Cerebellar nuclear complex (tissue), 1 donor: Measurements from ENCODE around the gene MAST1.
"Not testable (repeated sequence)": the region's sequence is repeated elsewhere in the genome, so short reads cannot be mapped to it uniquely, and the experiment has no call there.

Source experiments
- DNase-seq, 2 experiments: peaks; one replicate each; lab custom pipeline; 2025; lab: John Stamatoyannopoulos, UW

The MAST1 gene

DNA sequence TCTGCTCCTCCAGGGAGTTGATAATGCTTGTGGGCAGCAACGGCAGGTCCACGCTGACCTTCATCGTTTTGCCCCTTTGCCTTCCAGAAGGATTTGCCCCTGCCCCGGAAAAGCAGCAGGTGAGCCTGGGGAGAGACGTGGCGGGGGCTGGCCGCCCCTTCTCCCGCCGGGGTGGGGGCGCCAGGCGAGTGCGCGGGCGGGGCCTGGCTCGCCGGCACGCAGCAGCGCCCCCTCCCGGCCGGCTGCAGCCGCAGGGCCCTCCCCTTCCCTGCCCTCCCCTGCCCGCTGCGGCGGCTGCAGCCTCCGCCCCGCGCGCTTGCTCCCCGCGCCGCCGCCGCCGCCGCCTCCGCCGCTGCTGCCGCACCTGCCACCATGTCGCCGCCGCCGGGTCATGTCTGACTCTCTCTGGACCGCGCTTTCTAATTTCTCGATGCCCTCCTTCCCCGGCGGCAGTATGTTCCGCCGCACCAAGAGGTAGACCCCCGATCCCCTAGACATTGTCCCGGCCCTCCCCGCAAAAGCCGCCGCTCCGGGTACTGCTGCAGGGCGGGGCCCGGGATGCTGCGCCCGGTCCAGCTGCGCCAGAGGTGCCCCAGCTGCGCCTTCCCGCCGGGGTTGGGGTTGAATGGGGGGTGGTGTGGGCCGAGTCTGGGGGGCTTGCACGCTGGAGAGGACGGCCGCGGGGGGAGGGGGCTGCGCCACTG lies at the start of gene MAST1:
Gene MAST1 (plus strand): TSS at position 334 of the 704 bp plus-strand sequence. CDS start 58 bp downstream, at position 392.
- no peak for DNase-seq

DNA sequence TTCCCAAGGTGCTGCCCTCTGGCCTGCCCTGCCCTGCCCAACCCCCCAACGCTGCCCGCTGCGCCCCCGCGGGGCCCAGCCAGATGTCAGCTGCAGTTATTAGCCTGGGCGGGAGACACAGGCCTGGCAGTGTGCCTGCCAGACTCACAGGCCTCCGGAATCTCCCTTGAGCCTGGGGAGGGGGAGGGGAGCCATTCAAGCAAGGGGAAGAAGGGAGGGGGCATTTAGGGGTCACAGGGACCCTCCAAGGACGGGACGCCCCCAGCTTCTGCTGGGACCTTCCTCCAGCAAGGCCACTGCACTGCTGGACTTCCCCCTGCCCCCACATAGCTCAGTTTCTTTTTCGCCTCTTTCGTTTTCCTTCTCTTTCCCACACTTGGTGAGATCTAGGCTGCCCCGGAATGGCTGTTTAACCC lies 49.6 kb upstream of the MAST1 start:
- no peak for DNase-seq

DNA sequence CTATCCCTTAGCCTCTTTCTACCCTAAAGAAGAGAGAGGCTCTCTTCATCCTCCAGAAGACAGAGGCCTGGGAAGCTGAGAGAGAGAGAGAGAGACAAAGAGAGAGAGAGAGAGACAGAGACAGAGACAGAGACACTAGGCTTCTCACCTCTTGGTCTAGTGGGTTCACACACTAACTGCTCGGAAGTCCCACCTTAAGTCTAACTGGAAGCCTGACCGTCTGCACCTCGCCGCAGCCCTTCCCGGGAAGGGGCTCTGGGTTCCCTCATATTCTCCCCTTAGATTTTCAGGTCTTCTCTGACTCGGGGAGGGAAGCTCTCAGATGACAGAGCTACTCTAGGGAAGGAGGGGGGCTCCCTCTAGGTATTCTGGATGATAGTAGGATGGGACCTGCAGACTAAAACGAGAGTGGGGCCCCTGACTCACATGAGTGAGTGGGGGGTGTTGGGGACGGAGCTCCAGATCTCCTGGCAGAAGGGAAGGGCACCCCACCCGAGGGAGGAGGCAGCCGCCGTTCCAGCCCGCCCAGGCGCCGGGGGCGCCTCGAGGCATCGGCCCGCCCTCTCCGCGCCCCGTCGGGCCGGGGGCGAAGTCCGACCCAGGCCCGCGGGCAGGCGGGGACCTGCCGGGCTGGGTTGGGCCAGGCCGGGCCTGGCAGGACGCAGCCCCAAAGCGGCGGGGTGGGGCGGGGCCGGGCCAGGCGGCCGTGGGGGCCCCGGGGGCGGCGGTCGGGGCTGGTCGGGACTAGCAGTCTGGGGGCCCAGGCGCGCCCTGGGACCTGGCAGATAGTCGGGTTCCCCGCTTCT lies 49.0 kb upstream of the MAST1 start:
- DNase-seq, result no peak

DNA sequence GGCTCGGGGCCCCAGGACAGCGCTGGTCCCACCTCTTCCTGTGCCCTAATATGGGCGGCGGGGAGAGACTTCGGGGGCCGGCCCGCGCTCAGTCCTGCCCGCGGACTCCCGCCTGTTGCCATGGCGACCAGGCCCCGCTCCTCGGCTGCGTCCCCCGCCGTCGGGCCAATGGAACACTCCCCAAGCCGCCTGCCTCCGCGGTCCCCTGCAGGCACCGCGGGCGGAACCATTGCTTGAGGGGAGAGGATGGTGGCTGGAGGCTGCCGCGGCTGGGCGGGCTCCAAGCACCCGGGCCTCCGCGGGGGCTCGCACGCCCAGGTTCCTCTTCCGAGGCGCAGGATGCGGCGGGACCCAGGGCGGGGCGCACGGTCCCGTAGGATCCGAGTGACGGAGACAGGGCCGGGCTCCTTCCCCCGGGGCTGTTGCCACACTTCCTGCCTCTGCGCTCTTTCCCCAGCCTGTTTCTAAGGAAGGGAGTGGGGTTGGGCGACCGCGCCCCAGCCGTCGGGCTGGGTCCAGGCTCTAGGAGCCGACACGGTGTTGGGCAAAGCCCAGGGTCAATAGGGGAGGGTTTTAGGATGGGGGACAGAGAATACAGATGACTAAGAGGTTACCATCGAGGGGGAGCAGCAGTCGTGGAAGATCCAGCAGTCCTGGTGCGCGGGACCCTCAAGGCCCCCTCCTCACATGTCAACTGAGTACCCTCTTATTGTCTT lies 48.3 kb upstream of the MAST1 start:
- peak; percentile 60 to 88 for DNase-seq

DNA sequence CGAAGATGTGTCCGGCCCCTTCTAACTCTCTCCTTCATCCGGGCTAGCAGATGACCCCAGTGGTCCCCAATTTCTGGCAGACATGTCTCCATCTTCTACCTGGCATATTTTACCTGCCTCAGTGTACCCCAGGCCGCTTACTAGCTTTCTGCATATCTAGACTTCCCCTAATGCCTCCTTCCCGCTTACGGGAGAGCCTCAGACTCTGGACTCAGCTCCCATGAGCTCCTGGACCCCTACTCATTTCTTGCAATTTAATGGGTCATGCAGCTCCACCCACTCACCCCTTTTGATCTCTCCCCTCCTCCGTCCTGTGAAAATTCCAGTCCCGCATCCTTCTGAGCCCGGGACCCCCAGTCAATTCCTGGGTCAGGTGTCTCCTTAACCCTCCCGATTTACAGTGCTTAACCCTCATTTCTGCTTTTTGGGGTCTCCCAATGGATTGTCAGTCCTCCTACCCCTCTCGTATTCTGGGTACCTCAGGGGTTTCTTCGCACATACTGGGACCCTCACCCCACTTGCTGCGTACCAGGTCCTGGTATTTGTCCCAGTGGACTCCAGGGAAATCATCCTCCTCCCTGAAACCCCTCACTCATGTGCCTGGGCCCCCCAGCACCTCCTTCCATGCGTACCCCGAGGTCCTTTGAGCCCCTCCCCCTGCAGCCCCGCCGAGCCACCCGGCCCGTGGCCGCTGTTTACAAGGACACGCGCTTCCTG lies 47.5 kb upstream of the MAST1 start:
- no peak for DNase-seq

DNA sequence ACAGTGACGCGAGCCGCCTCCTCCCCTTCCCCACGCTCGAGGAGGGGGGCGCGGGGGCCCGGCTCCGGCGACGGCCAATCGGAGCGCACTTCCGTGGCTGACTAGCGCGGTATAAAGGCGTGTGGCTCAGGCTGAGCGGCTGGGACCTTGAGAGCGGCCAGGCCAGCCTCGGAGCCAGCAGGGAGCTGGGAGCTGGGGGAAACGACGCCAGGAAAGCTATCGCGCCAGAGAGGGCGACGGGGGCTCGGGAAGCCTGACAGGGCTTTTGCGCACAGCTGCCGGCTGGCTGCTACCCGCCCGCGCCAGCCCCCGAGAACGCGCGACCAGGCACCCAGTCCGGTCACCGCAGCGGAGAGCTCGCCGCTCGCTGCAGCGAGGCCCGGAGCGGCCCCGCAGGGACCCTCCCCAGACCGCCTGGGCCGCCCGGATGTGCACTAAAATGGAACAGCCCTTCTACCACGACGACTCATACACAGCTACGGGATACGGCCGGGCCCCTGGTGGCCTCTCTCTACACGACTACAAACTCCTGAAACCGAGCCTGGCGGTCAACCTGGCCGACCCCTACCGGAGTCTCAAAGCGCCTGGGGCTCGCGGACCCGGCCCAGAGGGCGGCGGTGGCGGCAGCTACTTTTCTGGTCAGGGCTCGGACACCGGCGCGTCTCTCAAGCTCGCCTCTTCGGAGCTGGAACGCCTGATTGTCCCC lies 46.8 kb upstream of the MAST1 start, which contains the start of gene JUNB:
Gene JUNB (plus strand): TSS at position 142 of the 706 bp plus-strand sequence. CDS start 286 bp downstream, at position 428.
- peak; percentile 36 to 87 for DNase-seq

DNA sequence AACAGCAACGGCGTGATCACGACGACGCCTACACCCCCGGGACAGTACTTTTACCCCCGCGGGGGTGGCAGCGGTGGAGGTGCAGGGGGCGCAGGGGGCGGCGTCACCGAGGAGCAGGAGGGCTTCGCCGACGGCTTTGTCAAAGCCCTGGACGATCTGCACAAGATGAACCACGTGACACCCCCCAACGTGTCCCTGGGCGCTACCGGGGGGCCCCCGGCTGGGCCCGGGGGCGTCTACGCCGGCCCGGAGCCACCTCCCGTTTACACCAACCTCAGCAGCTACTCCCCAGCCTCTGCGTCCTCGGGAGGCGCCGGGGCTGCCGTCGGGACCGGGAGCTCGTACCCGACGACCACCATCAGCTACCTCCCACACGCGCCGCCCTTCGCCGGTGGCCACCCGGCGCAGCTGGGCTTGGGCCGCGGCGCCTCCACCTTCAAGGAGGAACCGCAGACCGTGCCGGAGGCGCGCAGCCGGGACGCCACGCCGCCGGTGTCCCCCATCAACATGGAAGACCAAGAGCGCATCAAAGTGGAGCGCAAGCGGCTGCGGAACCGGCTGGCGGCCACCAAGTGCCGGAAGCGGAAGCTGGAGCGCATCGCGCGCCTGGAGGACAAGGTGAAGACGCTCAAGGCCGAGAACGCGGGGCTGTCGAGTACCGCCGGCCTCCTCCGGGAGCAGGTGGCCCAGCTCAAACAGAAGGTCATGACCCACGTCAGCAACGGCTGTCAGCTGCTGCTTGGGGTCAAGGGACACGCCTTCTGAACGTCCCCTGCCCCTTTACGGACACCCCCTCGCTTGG lies 46.1 kb upstream of the MAST1 start:
- DNase-seq, result no peak

DNA sequence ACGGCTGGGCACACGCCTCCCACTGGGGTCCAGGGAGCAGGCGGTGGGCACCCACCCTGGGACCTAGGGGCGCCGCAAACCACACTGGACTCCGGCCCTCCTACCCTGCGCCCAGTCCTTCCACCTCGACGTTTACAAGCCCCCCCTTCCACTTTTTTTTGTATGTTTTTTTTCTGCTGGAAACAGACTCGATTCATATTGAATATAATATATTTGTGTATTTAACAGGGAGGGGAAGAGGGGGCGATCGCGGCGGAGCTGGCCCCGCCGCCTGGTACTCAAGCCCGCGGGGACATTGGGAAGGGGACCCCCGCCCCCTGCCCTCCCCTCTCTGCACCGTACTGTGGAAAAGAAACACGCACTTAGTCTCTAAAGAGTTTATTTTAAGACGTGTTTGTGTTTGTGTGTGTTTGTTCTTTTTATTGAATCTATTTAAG lies 45.4 kb upstream of the MAST1 start:
- DNase-seq, result no peak

DNA sequence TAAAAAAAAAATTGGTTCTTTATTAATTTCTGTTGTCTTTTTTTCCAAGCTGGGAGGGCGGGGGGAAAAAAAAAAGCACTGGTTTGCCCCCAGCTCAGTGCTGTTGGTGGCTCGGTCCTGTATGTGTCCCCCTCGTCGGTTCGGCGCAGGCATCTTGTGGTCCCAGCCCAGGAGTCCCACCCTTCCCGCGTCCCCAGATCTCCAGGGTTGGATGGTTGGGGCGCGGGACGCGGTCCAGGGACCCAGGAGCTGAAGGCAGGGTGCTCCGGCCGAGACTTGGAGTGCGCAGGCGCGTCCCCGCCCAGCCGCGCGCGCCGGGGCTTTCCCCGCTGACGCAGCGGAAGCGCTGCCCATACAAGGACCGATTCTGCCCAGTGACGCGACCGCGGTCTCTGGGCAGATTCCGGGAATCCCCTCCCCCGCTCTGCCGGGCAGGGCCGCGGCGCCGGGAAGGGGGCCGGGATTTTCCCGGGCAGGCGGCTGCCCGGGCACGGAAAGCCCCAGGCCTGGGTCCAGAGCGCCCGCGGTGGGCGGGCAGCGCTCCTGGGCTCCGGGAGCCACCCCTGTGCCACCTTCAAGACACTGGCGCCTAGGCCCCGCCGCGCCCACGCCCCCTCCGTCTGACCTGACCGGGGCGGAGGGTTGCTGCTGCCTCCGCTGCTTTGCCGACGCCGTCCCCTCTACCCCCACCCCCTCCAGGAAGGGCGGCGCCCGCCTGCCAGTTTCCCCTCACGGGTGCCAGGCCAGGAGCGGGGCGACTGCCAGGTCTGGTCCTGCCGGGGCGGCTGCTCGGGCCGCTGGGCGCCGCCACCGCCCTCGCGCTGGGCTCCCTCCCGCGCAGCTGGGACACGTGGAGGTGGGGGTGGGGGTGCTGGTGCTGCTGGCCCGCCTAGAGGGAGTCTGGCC lies 44.8 kb upstream of the MAST1 start:
- peak; percentile 59 to 70 for DNase-seq

DNA sequence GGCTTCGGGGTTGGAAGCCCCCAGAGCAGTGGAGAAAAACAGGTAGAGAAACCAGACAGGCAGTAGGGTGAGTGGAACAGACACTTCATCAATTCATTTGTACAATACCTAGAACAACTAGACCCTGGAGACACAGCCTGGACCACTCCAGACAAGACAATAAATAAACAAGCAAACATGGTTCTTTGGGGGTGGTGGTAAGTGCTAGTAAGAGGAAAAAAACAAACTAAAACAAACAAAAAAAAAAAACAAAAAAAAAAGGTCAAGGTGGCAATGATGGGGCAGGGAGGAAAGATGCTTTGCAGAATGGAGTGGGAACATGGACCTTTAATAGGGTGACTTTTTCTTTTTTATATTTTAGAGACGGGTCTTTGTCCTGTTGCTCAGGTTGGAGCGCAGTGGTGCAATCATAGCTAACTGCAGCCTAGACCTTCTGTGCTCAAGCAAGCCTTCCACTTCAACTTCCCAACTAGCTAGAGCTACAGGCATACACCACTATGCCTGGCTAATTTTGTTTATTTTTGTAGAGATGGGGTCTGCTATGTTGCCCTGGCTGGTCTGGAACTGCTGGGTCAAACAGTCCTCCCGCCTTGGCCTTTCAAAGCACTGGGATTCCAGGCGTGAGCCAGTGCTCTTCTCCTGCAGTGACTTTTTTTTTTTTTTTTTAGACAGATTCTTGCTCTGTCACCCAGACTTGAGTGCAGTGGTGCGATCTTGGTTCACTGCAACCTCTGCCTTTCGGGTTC lies 43.9 kb upstream of the MAST1 start:
- no peak for DNase-seq

DNA sequence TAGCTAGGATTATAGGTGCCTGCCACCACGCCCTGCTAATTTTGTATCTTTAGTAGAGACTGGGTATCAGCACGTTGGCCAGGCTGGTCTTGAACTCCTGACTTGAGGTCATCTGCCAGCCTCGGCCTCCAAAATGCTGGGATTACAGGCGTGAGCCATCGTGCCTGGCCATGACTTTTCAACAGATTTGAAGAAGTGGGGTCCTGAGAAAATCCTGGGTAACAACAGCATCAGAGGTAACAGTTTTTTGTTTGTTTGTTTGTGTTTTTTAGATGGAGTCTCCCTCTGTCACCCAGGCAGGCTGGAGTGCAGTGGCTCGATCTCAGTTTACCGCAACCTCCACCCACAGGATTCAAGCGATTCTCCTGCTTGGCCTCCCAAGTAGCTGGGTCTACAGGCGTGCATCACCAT lies 43.3 kb upstream of the MAST1 start:
- DNase-seq, result no peak

DNA sequence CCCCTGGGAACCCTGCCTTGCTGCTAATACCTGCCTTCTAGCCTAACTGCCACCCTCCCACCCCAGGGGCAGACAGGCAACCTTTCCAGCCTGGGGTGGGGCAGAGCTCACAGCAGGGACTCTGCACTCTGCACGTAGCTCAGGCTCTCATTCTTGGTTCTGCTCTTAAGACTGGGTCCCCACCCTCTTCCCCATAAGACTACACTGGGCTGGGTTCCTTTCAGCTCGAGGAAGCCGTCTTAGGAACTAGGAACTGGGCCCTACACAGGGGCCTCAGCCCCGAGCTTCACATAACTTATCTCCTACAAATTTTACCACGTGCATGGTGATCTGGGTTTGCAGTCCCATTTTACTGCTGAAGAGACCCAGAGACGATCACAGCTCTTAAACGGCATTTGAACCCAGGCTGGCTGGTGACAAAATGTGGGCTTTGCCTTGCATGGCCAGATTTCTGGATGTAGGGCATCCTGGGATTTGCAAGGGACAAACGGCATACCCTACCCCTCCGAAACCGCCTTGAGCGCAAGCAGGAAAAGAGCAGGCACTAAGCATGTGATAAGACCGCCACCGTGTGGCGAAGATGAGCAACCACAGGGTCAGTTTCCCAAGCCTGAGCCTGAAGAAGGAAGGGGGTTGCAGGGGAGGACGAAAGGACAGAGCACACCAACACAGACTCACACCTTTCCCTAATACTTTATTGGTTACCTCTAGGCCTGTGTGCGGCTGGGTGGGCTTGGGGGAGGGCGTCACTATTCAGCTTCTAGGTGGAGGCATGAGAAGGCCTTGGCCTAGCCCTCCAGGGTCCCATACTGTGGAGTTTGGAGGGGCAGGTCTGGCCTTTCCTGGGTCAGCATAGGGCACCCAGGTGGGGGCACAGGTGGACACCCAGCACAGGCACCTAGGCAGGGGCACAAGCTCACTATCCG lies 41.9 kb upstream of the MAST1 start:
- DNase-seq, result peak in 1 of 2 experiments; percentile 64

DNA sequence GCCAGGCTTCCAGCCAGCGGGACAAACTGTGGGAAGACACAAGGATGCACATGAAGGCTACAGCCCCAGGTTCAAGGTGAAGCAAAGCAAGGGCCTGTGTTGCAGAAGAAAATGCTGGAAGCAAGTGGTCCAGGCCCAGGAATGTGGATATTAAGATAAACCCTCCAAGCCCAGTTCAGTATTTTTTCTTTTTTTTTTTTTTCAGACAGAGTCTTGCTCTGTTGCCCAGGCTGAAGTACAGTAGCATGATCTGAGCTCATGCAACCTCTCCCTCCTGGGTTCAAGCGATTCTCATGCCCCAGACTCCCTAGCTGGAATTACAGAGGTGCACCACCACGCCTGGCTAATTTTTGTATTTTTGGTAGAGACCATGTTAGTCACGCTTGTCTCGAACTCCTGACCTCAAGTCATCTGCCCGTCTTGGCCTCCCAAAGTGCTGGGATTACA lies 41.2 kb upstream of the MAST1 start:
- no peak for DNase-seq

DNA sequence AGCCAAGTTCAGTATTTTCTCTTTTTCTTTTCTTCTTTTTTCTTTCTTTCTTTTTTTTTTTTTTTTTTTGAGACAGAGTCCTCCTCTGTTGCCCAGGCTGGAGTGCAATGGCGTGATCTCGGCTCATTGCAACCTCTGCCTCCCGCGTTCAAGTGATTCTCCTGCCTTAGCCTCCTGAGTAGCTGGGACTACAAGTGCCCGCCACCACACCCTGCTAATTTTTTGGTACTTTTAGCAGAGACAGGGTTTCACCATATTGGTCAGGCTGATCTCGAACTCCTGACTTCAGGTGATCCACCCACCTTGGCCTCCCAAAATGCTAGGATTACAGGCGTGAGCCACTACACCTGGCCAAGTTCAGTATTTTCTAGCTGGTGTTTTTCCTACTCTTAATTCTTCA lies 40.7 kb upstream of the MAST1 start:
- DNase-seq, result not testable (repeated sequence)

DNA sequence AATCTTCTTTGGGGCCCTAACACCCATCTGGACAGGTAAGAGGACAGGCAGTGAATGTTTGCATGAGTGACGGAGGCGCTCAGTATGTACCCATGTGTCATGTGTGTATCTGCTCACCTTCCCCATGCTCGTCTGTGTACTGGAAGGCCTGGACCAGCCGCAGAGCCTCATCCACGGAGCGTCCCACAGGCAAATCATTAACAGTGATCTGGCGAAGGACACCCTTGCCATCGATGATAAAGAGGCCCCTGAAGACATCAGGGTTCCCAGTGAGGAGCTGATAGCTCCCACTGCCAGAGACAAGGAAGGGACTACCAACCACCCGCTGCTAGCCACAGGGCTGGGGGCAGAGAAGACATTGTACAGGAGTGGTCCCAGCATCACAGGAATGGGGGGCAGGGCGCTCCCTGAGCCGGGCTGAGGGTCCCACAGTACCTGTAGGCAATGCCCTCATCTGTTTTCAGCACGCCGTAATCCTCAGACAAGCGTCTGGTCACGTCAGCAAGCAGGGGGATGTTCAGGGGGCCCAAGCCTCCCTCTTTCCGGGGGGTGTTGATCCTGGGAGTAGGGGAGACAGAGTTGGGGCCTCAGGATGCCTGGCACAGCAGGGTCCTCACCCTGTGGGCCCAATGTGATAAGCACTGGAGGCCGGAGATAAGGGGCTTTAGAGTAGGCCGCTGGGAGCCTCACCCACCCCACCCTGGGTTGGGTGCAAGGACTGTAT lies 38.4 kb upstream of the MAST1 start:
- no peak for DNase-seq

DNA sequence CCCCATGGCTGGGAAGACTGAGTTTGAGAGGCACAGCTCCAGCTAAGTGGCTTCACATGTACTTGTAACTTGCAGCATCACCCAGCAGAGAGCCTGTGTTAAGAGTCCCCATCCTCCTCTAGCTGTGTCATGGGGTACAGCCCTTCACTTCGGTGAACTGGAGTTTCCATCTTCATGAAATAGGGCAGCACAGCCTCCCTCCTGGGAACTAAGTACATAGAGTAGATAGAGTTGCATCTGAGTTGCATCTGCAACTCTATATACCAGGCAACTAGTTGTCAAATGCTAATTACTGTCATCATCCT lies 37.9 kb upstream of the MAST1 start:
- DNase-seq, result no peak

DNA sequence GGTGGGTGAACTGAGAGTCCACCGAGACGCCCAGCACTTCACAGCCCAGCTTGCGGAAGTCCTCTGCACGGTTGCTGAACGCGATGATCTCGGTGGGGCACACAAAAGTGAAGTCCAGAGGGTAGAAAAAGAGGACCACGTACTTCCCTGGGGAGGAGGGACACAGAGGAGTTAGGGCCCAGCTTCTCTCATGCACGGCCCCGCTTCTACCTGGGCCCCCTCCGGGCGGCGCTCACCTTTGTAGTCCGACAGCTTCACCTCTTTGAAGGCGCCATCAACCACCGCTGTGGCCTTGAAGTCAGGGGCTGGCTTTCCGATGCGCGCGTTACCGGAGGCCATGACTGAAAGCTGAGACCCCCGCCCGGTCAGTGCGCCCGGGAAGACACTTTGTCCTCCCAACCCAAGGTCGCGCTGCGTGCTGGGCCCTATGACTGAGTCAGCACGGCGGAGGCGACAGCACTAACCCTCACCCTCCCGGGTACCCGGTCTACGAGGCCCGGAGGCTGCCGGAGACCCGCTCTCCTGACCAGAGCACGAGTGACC lies 37.3 kb upstream of the MAST1 start:
- DNase-seq, result no peak
